Muscle of back (tissue), 11 donors: Measurements from ENCODE around the gene TM7SF3. TPM values are rescaled to one million over a fixed set of nuclear protein-coding genes. Genes with fewer than 3 reads are reported as not detected.
"Not testable (repeated sequence)": the region's sequence is repeated elsewhere in the genome, so short reads cannot be mapped to it uniquely, and the experiment has no call there.

Source experiments
- DNase-seq, 3 donors: peaks; one replicate each; pipeline versions ENCODE4 v3.0.0 to v3.0.0-alpha.2; 2013
- polyA plus RNA-seq, 10 donors: library from polyadenylated mRNA; unstranded; fragments of 120-200 nt; gene quantifications; one replicate each; pipeline ENCODE4 v1.2.1, GENCODE V29; 2013; ENCODE audit not compliant: insufficient read length in 10 of 10

Gene TM7SF3
- polyA plus RNA-seq, 10 donors: 18.5 to 35.0 (median 29.2) TPM

DNA sequence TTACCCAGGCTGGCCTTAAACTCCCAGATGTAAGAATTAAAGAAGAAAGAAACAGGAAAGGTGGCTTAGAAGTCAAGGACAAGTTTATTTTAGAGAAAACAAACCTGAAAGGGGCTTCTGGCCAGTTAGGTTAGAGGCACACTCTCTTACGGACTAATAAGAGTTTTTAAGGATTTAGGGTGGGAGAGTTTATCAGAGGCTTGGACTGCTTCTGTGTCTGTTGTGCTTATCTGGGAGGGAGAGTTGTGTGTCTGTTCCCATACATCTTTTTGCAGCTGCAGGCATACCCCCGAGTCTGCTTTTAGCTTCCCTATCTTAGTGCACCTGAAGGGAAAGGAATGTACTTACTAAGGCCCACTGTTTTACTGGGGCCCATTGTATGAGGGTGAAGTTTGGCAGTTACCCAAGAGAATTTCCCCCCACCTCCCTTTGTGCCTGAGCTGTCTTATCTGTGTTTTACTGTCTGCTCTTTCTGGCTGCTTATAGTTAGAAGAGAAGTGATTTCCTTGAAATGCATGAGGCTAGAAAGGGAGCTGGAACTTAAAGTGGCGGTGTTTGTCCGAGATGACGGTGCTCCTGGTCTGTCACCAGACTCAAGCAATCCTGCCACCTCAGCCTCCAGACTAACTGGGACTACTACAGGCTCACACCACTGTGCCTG is 3.1 kb upstream of the TM7SF3 start:
- not testable (repeated sequence) for DNase-seq

DNA sequence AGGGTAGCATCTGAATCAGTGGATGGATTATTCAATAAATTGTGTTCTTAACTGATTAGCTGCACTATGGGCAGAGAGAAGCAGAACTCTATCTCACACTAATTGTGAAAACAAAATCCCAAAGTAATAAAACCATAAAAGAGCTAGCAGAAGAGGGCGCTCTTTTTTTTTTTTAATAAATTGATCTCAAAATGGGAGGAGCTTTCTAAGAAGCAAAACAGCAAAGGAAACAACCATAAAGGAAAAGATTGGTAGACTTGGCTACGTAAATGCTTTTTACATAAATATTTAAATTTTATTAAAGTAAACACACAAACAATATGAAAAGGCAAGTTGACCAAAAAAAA is 1.5 kb upstream of the TM7SF3 start:
- peak in 1 of 3 donors; percentile 34 for DNase-seq

DNA sequence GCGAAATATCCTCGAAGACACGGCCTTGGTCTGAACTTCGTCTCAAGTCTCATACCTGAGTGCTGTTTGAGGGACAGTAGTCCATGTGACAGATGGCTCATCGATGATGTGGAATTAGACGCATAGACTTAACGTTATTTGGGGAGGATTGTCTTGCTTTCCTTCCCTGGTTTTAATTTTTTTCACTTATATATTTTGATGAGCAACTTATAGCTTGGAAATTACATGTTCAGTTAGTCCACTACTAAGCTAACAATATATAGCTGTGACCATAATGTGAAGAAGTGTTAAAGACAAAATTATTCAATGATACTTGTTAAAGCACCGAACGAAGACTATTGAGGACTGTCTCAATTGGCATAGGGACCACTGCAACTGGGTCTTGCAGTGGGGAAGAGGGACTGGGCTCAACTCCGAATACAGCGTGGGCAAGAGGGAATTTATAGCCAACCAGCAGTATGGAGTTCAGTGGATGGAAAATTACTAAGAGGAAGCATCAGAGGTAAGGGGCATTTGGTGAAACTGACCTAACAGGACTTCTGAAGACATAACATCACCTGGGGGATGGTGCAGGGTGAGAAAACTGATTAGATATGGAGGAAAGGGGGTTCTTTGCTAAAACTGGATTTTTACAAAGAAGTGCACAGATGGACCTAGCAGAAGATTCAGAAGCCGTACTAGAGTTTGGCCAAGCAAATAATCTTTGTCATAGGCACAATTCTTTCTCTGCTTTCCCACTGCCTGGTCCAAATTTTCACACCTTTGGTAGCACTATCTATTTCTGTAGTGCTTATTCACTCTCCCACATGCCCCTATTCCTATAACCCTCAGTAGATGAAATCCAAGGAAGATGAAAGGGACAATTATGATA is 910 bp upstream of the TM7SF3 start:
- DNase-seq: no peak

DNA sequence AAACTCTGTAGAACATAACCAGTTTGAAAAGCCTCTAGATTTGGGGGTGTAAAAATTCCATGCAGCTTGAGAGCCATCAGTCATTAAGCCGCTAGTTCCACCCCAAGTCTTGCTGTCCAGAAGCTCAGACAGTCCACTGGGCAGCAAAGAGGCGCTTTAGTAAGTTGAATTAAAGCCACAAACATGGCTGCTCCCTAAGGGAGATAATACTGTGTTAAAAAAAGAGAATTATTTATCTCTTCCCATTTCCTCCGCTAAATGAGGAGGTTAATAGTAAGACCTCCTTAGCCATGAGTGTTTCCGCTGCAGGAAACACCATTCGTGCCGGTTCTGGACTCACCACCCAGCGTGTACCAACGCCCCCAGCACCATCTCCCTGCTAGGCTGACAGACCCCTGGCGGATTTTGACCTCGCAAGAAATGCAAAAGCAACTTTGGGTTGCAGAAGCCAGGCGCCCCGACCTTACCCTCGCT is 536 bp downstream of the TM7SF3 start:
- DNase-seq: no peak

DNA sequence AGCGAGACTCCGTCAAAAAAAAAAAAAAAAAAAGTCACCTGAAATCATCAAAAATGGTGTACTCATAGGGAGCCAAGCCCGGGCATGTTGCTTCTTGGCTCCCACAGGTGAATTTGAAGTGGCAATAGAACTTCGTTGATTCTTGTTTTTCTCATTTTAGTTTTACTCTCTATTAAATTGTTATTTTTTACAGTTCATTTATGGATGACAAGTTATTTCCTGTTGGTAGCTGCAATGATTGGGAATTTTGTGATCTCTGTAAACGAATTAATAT is 1.3 kb downstream of the TM7SF3 start:
- DNase-seq: no peak

DNA sequence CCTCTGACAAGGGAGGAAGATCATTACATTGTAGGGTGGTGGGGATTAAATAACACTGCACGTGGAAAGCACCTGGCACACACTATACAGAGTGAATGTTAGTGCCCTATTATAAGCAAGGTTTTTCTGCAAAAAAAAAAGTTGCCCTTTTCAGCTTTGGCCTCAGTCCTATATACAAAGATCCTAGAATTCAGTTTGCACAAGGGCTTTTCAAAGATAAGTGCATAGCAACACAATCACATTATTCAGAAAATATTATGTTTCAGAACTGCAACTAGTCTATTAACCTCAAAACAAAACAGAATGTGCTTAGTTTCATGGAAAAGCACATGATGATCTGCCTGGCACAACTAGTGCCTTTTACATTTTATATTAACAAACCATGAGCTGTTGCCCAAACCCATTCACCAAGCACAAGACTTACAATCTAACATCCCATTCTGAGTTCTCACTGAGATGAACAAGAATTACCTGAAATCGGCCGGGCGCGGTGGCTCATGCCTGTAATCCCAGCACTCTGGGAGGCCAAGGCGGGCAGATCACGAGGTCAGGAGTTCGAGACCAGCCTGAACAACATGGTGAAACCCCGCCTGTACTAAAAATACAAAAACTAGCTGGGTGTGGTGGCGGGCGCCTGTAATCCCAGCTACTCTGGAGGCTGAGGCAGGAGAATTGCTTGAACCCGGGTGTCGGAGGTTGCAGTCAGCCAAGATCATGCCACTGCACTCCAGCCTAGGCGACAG is 1.8 kb downstream of the TM7SF3 start:
- no peak for DNase-seq

DNA sequence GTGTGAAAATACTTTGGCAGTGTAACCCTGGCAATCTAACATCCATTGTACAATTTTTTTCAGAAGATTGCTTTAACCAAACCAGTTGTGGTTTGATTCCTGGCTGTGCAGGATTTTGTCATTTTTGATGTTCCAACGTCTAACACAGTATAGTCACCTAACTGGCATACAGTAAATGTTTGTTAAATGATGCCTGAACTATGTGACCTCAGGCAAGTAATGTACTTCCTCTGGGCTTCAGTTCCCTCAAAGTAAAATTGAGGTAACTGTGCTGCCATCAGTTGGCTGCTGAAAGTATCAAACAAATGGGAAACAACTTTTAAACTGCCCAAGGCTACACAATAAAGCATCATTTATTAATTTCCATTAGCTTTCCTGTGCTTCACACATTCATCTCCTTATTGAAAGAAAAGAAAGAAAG is 4.3 kb downstream of the TM7SF3 start:
- no peak for DNase-seq

DNA sequence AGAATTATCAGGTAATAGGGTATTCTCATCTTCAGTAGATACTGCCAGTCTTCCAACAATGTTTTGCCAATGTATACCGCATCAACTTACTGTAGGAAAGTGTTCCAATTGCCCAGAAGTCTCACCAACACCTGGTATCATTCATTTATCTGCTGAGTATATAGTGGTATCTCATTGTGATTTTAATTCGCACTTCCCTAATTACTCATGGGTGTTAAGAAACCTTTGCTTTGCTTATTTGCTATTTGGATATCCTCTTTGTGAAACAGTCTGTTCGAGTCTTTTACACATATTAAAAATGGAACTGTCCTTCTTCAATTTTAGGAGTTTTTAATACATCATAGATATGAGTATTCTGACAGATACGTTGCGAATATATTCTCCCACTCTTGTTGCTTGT is 6.1 kb downstream of the TM7SF3 start:
- no peak for DNase-seq

DNA sequence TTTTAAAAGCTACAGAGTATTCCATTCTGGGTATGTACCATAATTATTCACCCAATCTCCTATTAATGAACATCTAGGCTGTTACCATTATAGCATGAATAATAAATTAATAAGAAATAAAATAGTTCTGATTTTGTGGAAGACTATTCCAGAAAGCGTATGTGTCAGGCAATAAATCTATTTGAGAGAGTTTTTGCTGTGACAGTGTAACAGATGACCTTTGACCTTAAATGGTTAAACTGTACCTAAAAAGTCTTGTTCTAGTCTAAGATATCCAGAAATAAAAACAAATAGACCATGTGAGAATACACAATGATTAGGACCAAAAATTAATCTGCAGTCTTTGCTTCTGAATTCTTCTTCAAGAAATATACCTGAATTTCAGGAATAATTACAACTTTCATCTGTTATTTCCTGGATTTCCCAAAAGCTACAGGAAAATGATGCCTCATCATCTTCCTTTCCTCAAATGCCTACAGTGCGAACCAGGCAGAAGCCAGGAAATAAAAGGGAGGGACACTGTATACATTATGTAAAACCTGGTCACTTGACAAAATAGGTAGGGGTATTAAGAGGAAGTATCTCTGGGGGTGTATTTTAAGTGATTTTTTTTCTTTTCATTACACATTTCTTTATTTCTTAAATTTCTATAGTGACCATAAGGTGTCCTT is 7.3 kb downstream of the TM7SF3 start:
- DNase-seq: no peak

DNA sequence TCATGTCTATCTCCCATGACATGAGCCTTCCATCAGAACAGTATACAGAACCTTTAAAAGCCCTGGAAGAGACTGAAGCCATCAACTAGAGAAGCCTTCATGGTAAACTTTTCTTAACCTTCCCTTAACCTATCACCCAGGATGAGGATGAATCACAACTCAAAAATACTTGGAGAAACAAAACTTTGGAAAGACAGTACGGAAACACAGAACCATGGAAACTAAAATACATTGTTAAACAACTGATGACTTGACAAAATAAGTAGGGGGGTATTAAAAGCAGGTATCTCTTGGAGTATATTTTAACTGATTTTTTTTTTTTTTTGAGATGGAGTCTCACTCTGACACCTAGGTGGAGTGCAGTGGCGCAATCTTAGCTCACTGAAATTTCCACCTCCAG is 8.7 kb downstream of the TM7SF3 start:
- no peak for DNase-seq

DNA sequence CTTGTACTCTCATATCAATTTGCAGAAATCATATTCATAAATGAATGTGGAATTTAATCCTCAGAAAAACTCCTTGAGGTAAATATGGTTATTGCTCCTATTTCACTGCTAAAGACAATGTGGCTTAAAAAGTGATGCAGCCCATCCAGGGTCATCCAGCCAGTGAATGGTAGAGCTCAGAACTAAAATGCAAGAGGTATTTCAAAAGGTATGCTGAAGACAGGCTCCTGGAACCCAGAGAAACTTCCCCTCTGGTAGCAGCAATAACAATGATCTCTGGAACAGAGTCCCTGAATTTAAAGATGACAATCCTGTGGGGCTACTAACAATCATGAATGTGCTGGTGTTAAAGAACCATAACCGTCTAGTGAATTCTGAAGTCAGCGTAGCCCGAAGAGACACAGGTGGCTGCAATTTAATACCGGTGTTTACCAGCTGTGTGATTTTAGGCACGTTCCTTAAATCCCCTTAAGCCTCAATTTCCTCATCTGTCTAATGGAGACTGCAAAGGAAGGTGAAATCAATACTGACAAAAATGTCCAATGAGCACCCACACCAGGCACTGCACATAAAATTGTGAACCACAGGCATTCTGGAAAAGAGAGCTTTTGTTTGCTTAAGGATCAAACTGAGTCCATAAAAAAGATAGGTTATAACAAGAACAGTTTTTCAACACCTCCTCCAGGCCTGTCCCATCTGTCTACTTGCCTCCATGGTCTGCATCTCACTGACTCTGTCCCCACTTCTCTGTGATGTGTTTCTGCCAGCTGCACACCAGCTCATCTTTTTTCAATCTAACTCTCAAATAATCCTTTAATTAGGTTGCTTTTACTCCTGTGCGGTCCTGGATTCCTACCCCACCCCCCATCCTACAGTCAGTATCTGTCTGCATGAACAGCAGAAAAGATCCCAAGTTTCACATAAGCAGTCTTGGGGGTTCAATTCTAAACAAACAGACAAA is 10.5 kb downstream of the TM7SF3 start:
- no peak for DNase-seq

DNA sequence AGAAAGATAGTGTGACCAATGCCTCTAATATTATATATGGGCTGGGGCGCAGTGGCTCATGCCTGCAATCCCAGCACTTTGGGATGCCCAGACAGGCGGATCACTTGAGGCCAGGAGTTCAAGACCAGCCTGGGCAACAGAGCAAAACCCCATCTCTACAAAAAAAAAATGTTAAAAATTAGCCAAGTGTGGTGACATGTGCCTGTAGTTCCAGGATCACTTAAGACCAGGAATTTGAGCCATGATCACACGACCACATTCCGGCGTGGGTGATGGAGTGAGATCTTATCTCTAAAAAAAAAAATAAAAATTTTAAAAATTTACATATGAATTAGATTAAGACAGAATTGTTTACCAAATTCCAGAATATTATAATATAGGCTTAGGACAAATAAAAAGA is 12.0 kb downstream of the TM7SF3 start:
- DNase-seq: no peak

DNA sequence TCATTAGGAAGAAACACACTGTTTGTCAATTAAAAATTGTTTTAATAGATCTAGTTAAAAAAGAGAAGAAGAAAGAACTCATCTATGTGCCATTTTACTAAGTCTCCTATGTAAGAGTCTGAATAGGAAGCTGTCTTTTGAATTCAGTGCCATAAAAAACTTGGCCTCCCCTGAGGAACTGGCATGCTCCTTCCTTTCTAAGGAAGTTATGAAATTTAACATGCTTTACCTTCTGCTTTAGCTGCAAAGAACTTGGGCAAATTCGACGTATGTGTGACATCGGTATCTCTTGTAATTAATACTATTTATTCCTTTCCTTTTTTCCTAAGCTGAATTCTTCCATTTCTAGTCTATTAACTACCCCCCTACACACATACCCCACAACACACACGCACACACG is 12.5 kb downstream of the TM7SF3 start:
- DNase-seq: no peak

DNA sequence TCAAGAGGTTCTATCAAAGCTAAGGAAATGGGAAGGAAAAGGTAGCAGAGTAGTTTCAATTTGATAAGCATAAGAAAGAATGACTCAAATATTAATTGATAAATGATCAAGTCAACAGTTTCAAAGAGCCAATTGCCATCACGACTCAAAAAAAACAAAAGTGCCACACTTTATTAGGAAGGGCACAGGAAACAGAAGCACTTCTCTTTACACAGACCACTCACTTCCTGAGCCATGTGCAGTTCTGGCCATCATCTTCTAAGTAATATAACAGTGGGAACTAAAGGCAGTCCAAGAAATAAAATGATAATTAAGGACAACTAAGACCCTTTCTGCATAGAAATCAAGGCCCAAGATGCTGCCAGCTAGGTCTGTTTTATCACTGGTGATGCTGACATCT is 13.2 kb downstream of the TM7SF3 start:
- DNase-seq: no peak

DNA sequence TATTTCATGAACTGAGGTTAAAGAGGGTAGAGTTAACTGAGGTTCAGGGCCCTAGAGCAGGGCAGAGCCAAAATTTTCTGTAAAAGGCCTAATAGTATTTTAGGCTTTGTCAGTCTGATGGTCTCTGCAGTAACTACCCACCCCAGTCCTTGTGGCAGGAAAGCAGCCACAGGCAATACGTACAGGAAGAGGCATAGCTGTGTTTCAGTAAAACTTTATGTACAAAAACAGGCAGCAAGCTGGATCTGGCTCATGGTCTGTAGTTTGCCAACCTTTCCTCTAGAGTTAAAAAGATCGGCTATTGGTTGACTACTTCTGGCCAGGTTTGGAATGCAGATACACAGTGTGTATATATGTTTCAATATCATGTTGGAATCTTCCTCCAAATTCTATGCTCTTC is 17.2 kb downstream of the TM7SF3 start:
- DNase-seq: no peak

DNA sequence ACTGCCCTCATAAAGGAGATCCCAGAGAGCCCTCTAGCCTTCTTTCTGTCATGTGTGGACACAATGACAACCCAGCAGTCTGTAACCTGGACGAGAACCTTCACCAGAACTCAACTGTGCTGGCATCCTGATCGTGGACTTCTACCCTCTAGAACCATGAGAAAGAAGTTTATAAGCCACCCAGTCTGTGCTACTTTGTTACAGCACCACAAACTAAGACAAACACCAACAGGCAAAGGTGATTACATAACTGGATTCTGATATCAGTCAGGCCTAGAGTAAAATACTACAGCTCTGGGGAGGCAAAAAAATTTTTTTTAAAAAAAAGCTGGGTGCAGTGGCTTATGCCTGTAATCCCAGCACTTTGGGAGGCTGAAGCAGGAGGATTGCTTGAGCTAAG is 18.5 kb downstream of the TM7SF3 start:
- no peak for DNase-seq

DNA sequence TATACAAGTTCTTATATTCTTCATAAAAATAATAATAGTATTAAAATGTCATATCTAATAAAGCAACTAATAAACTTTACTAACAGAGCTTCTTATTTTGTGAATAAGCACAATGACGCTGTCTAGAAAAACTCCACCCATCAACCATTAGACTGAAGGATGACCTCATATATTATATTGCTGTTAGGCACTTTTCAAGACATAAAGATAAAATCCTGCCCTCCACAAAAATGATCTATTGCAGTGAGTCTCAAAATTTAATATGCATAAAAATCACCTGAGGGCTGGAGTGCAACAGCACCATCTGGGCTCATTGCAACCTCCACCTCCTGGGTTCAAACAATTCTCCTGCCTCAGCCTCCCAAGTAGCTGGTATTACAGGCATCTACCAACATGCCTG is 20.1 kb downstream of the TM7SF3 start:
- DNase-seq: no peak

DNA sequence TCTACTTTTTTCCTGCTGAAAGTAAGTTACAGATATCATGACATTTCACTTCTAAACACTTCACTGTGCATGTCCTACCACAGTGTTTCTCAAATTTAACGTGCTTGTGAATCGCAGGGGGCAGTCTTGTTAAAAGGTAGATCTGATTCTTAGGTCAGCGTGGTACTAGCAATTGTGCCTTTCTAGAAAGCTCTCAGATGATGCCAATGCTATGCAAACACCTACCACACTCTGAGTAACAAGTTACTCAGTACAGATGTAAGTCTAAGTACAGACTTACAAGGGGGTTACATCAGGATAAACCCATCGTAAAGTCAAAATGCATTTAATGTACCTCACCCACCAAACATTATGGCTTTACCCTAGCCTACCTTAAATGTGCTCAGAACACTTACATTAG is 22.4 kb downstream of the TM7SF3 start:
- DNase-seq: no peak

DNA sequence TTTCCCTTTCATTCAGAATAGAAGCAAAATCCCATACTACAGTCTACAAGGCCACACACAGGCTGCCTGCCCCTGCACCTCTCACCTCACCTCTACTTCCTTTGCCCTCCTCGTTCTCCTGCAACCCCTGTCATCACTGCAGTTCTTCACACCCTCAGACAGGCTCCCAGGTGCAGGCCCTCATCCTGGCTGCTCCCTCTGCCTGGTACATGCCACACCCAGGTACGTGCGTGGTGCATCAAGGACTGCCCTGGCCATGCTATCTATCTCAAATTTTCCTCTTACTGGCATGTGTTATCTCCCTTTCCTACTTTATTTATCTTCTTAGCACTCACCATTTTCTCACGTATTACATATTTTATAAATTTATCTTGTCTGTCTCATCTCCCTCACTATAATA is 24.3 kb downstream of the TM7SF3 start:
- DNase-seq: no peak

DNA sequence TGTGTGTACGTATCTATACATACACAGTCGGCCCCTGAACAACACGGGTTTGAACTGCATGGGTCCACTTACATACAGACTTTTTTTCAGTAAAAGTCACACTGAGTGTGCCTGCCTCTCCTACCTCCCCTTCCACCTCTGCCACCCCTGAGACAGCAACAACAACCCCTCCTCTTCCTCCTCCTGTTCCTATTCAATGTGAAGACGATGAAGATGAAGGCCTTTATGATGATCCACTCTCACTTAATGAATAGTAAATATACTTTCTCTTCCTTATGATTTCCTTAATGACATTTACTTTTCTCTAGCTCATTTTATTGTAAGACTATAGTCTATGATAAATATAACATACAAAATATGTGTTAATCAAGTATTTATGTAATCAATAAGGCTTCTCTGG is 25.5 kb downstream of the TM7SF3 start:
- no peak for DNase-seq
